Thyroid gland (tissue), 4 donors: ENCODE measurements around the gene PRKCE.

Experiments used
- CTCF ChIP-seq, 6 experiments: fragments of 200-600 bp in 3 of 6; fragments of 450-650 bp in 3 of 6; sonication (generic) in 3 of 6; IDR thresholded peaks; one replicate each; pipeline ENCODE4 v1.5.1; 2016 to 2019; ENCODE audit warnings: antibody characterized with exemption in 6 of 6, mild to moderate bottlenecking in 2 of 6, inconsistent platforms in 1 of 6, moderate library complexity in 1 of 6
- POLR2A ChIP-seq, 2 donors: fragments of 450-650 bp; IDR thresholded peaks; one replicate each; pipeline ENCODE4 v1.6.1; 2017; ENCODE audit warnings: antibody characterized with exemption in 2 of 2, mild to moderate bottlenecking in 2 of 2, moderate library complexity in 1 of 2

- TF ChIP-seq CTCF (IDR thresholded peaks at IDR 0.05) (no peak), POLR2A (IDR thresholded peaks at IDR 0.05) (no peak)
Measured at GRCh38 chr2:45984896-45985473, 333.5 kb downstream of the PRKCE start.
